GM12872 (cell line): ENCODE data around the gene LRCH1.

Experiments
- TF ChIP-seq, protein P1 (sequence below): IDR thresholded peaks from 3 replicates; pipeline ENCODE4 v1.5.1; 2011; ENCODE audit warnings: low read depth, mild to moderate bottlenecking, low read length, moderate library complexity; ENCODE audit not compliant: insufficient read depth

LRCH1 gene

DNA sequence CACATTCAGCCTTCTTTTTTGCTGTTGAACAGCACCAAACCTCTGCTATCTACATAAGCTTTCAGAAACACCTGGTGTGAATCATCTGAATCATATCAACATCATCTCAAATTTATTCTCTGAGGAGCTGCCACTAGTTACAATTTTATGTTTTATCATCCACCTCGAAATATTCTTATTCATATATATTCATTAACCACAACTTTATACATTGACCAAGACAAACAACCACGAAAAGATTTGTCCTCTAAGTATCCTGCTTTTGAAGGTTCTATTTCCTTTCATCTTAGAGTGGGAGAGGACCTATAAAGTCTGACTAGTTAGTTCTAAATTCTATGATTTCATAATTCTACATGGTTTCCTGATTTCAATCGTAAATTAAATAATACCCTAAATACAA, 225.1 kb downstream of the LRCH1 start:
- TF ChIP-seq, protein P1, sequence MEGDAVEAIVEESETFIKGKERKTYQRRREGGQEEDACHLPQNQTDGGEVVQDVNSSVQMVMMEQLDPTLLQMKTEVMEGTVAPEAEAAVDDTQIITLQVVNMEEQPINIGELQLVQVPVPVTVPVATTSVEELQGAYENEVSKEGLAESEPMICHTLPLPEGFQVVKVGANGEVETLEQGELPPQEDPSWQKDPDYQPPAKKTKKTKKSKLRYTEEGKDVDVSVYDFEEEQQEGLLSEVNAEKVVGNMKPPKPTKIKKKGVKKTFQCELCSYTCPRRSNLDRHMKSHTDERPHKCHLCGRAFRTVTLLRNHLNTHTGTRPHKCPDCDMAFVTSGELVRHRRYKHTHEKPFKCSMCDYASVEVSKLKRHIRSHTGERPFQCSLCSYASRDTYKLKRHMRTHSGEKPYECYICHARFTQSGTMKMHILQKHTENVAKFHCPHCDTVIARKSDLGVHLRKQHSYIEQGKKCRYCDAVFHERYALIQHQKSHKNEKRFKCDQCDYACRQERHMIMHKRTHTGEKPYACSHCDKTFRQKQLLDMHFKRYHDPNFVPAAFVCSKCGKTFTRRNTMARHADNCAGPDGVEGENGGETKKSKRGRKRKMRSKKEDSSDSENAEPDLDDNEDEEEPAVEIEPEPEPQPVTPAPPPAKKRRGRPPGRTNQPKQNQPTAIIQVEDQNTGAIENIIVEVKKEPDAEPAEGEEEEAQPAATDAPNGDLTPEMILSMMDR, result no peak

DNA sequence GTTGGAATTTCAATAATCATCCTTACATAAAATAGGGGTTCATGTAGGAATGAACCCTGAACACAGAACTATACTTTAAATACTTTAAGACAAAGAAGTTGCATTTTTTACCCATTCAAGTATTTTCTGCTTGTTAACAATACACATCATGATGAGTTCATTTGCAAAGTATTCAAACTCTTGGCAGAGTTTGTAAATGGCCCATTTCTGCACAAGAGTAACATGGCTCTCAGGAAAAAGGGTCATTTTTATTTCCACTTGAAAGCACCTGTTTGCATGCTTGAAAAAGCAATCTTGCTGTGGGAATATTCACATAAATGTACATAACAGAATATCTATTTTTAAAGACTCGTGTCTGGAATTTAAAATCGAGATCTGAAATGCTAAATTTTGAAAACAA, 225.9 kb downstream of the LRCH1 start:
- TF ChIP-seq, protein P1, result no peak

DNA sequence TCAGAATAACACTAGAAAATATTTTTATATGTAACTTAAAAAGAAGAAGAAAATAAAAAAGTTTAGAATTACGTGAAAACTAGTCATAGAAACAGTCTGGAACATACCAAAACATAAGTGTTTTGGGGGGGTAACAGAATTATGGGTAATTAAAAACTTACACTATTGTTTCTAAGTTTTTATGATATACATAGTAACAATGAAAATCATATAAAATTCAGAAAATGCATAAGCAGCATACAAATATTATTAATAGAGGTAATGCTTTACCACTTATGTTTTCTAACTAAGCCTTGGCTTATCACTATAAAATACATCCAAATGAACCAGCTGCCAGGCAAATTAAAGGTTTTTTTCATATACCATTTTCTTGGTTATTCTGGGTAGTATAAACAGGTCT, 229.1 kb downstream of the LRCH1 start:
- TF ChIP-seq, protein P1, result no peak

DNA sequence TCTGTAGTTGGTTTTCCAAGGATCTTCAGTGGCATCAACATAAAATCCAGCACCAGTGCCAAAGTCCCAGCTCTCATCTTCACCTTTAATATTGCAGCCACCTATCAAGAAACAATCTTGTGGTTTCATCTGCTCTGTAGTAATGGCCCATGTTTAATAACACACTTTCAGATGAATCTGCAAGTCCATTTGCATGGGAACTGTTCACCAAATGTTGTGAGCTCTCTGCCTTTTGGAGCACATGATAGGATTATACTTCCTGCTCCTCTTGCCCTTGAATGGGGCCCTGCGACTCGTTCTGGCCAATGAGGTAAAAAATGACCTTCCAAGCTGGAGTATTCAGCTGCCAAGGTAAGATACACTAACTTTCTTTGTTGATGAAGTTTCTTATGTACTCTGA, 229.7 kb downstream of the LRCH1 start:
- TF ChIP-seq, protein P1, result no peak

DNA sequence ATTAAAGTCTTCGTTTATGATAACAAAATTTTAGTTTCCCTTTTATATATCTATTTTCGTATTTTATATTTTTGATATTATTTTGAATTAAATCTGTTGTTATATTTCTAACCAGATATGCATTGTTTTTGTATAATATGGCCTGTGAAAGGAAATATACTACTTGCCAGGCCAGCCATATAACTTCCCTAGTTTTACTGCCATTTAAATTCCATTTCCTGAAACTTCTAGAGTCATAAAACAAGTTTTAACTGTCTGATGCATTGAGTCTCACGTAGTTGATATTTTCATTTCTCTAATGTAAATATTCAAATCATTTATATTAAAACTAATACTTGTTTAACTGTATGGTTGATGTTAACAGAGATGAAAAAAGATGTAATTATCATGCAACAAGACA, 230.5 kb downstream of the LRCH1 start:
- TF ChIP-seq, protein P1, result no peak

DNA sequence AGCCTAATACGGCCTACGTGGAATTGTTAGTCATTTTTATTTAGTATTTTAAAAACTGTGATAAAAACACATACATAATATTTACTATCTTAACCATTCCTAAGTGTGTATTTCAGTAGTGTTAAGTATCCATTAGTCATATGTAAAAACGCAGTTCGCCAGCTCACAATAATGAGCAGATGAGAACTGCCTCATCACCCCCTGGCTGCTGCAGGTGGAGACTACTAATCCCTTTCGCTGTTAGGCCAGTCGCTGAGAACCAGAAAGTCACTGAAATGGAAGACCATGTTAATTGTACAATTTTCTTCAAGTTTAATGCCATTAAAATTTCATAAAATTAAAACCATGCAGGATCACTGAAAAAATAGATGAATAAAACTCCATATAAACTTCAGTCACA, 242.4 kb downstream of the LRCH1 start:
- TF ChIP-seq, protein P1, result no peak

DNA sequence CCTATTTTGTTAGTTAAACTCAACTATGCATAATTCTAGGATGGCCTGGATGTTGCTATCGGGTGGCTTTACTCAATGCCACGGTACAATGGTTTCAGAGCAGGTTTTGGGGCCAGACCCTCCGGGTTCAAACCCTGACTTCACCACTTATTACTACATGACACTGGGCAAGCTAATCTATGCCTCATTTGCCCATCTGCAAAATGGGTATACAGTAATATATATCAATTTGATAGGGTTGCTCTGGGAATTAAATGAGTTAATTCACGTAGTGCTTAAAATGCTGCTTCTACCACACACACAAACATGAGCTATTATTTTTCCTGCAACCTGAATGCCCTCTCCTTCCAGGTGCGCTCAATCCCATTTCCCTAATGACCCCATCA, 243.2 kb downstream of the LRCH1 start:
- TF ChIP-seq, protein P1, result no peak
